AG09319 (cell line): Measurements from ENCODE around the gene ADCY2.

ENCODE experiments used
- DNase-seq: peaks from one replicate; pipeline ENCODE4 v3.0.0-alpha.2; 2010; ENCODE audit warnings: low read depth; ENCODE audit errors: extremely low read depth
- TF ChIP-seq, protein P1 (sequence below): IDR thresholded peaks from 2 replicates; pipeline ENCODE4 v1.5.1; 2011; ENCODE audit warnings: low read depth, mild to moderate bottlenecking, inconsistent platforms, low read length, moderate library complexity

ADCY2 gene

DNA sequence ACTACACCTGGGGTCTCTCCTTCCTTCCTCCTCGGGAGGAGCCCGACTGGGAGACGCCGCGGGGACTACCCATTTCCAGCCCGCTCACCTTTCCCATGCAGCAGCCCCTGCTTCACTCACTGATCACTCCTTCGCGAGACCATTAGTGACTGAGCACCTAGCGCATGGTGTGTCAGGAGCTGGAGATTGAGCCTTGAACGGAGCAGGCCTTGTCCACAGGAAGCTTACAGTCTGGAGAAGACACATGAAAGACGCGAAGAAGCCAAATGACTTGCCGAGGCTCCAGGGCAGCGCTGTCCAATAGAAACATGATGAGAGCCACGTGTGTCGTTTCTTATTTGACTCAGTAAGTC is 455.3 kb downstream of the ADCY2 start:
- TF ChIP-seq, protein P1, sequence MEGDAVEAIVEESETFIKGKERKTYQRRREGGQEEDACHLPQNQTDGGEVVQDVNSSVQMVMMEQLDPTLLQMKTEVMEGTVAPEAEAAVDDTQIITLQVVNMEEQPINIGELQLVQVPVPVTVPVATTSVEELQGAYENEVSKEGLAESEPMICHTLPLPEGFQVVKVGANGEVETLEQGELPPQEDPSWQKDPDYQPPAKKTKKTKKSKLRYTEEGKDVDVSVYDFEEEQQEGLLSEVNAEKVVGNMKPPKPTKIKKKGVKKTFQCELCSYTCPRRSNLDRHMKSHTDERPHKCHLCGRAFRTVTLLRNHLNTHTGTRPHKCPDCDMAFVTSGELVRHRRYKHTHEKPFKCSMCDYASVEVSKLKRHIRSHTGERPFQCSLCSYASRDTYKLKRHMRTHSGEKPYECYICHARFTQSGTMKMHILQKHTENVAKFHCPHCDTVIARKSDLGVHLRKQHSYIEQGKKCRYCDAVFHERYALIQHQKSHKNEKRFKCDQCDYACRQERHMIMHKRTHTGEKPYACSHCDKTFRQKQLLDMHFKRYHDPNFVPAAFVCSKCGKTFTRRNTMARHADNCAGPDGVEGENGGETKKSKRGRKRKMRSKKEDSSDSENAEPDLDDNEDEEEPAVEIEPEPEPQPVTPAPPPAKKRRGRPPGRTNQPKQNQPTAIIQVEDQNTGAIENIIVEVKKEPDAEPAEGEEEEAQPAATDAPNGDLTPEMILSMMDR = no peak
- no peak for DNase-seq

- no peak for DNase-seq
- TF ChIP-seq, protein P1 = no peak
These were observed 455.8 kb downstream of the ADCY2 start for GRCh38 chr5:7851617-7852289.

GRCh38 chr5:7852542-7852941 is 456.6 kb downstream of the ADCY2 start:
- DNase-seq = no peak
- TF ChIP-seq, protein P1 = no peak

DNA sequence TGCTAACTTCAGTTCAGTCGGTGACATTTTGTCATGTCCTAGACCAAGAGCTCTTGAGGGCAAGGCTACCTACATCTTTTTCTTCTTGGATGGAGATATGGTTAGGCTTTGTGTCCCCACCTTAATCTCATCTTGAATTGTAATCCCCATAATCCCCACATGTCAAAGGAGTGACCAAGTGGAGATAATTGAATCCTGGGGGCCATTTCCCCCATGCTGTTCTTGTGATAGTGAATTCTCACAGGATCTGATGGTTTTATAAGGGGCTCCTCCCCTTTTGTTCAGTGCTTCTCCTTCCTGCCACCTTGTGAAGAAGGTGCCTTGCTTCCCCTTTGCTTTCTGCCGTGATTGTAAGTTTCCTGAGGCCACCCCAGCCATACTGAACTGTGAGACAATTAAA is 457.1 kb downstream of the ADCY2 start:
- TF ChIP-seq, protein P1 = no peak
- DNase-seq = no peak

- TF ChIP-seq, protein P1 = no peak
- no peak for DNase-seq
These were observed 459.7 kb downstream of the ADCY2 start for GRCh38 chr5:7855611-7856010.

GRCh38 chr5:7856855-7857254 is 460.9 kb downstream of the ADCY2 start:
- DNase-seq = no peak
- TF ChIP-seq, protein P1 = peak; percentile 57

DNA sequence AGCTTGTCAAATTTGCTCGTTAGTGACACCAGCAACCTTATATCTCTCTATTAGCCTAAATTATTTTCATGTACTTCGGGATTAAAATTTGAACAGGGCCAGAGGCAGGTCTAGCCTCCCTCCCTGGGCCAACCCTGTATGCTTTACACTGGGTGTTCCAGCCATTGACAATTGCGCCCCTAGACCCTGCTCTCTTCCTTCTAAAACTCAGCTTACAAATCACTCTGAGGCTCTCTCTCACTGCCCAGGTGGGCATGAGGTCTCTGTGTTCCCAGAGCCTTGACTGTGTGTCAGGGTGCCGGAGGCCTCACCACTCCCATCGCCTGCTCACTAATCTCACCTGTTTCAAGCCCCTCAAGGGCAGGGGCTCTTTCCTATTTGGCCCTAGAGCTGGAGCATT is 461.4 kb downstream of the ADCY2 start:
- TF ChIP-seq, protein P1 = no peak
- DNase-seq = no peak
